ENCODE measurements around the gene DAPK2.

GRCh38 chr15:63918317-63918672, 128.0 kb downstream of the DAPK2 start:
- TF ChIP-seq POLR2A (IDR thresholded peaks at IDR 0.05) (no peak), CTCF (IDR thresholded peaks at IDR 0.05) (no peak)
